Endometrial microvascular endothelial cells (primary cell): ENCODE results near the gene POT1. TPM values are rescaled to one million over a fixed set of nuclear protein-coding genes. Genes with fewer than 3 reads are reported as not detected.

Experiments
- in situ Hi-C: cut with HindIII; loops from 2 replicates; pipeline ENCODE4 v1.10.0; 2017; ENCODE audit warnings: low sequenced_read_pairs, low pct_unique_long_range_greater_than_20kb; ENCODE audit errors: inconsistent ontology term
- total RNA-seq: library from RNA; depleted of rRNA; stranded (reverse); fragments of >200 nt; gene quantifications from one replicate; pipeline ENCODE4 v1.2.3, GENCODE V29; 2015; ENCODE audit errors: inconsistent ontology term

POT1 gene
- total RNA-seq, 1 donor from 2014 or later, result 38.7 TPM

DNA sequence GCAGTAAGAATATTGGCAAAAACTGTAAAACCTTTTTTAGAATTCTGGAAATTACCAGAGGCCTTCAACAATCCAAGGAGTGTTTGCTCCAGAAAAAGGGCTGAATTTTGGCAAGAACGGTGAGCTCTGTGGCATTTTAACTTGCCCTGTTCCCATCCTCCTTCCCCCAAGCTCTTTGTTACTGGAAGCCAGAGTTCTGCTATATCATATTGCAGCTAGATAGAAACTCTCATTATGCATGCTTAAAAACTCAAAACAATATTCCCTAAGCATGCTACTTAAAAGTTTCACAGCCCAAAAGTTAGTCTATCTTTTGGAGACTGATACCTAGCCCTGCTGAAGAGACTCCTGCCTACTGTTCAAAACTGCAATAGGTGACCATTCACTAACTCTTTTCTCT lies 93.5 kb downstream of the POT1 start:
- in situ Hi-C loops, result no loop called here

DNA sequence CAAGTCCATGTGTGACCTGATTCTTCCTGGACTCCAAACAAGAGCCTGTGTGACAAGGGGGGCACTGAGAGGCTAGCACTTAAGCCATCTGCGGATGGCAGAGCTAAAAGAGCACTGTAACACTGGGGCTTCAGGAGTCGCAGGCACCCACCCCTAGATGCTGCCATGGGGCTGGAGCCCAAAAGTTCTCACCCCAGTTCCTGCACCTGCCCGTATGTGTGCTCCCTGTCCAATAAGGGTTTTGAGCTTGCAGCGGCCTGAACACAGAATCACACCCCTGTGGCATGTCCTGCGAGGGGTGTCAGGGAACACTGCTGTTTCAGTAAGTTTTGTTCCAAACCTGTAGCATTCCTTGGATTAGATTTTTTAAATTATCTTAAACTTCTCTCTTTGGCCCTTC lies 110.8 kb downstream of the POT1 start:
- in situ Hi-C loops, result no loop called here

DNA sequence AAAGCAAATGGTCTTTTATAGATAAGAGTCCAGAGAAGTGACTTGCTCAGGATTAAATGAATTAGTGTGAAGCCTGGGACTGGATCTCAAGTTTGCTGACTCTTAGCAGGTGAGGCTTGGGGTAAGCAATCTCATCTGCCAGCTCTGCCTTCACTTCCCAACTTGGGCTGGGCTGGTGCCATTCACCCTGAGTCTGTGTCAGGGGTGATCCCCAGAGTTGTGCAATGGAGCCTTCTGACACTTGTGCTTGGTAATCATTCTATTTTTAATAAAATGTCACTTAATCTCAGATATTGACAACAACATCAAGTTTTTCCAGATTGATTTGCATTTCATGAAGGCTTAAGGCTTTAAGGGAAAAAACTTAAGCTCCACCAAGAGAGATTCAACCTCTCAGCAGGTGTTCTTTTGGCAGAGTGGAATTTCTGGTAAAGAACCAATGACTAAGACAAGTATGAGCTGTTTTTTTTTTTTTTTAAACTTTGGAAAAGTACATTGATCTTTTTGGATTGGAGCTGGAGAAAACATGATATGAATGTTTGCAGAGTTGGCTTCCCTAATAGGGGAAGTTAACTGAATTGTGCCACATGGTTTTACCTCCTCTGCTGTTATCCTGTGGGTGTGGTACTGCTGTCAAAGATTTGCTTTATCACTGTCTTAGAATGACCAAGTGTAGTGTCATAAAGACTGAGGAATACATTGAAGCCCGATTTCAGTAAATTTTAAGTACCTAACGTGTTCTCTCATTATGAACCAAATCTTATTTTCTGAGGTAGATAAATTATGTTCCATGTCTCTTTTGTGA lies 115.4 kb downstream of the POT1 start:
- in situ Hi-C loops, result no loop called here

DNA sequence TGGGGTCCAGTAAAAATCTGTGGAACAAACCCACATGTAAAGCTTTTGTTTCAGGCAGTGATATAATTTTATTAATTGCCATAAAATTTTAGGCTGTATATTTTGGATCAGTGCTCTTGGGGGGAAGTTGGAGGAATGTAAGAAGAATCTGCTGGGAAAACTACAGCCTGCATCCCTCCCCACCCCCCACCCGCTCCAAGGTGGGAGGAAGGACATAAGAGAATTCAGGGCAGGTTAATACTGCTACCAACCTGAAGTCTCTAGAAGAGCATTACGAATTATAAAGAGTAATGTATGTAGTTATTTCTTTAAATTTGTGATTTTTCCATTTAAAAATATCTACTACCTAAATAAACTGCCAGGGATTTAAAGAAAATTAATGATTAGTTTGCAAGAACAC lies 116.9 kb downstream of the POT1 start:
- in situ Hi-C loops, result no loop called here

DNA sequence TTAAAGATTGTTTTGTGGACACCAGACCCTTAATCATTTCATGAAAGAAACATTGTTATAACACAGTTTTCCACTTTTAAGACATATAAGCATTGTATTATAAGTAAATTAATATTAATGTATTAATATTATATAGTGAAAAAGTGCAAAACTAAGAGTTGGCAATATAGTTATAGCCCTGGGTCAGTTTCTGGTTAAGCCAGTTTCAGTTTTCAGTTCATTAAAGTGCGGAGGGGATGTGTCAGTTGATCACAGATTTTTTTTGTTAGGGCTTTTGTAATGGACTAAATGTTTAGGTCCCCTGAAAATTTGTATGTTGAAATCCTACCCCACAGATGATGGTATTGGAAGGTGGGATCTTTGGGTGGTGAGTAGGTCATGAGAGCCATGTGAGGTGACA lies 118.3 kb downstream of the POT1 start:
- in situ Hi-C loops, result no loop called here

DNA sequence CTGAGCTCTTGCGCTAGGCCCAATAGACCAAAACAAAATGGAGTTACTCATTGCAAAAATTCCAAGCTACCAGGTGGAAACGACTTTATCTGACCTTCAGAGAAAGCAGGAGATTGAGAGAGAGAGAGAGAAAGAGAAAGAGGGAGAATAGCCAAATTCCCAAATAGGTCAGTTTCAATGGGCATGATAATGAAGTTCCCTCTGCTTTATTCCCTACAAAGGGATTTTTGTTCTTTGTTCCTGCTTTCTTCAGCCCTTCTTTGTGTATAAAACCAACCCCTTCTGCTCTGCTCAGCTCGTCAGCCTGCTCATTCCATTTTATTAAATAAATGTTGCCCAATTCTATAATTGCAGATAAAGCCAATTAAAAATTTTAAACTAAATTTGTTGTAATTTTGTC lies 119.0 kb downstream of the POT1 start:
- in situ Hi-C loops, result no loop called here

DNA sequence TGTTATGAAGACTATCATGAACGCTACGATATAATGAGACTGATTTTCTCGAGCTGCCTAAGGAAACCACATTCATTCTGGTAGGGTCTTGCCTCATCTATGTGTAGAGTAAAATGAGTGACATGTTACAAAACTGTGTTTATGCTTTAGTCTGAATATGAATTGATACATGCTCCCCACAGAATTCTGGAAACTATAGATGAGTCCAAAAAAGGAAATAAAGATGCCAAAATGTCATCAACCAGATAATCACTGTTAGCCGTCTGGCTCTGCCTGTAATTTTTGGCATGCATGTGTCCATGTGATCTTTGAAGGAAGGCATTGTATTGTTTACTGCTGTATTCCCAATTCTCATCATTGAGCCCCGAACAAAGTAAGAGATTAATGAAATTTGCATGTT lies 121.4 kb downstream of the POT1 start:
- in situ Hi-C loops, result no loop called here

DNA sequence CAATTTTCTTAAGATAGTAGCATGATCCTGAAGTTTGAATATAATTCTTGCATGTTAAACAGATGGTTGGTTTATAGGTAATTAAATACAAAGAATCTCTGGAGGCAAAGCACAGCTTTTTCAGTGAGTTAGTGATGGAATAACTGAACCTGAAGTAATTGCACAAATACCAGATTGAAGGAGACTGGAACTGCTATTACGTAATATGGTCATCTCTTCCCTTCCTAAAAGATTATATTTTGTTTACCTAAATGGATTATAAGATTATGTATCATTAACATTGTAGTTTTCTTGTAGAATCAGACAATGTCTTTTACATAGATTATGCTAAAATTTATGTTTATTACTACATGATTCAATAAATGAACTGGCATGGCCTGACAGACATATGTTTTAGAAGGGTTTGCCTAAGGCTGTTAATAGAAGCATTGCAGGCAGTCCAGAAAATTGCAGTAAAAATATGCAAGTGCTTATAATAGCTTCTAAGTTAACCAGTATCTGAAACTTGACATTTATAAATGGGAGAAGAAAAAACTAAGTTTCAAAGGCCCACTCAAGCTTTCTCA lies 128.2 kb downstream of the POT1 start:
- in situ Hi-C loops, result no loop called here

DNA sequence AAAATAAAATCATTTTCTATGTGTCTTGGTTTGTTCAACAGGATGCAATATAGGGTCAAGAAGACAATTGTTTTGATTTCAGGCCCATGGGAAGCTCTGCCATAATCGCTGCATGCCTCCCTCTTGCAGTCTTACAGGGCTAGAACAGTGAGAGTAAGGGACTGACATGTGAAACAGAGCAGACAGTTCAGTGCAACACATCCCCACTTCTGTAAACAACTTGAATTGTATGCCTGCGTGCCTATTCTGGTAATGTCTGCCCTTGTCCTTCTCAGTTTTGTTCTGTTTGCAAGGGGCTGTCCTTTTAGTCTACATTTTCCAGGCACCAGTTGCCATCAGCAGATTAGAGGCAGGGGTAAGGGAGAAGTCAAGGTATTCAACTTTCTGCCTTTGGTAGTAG lies 129.2 kb downstream of the POT1 start:
- in situ Hi-C loops, result no loop called here

DNA sequence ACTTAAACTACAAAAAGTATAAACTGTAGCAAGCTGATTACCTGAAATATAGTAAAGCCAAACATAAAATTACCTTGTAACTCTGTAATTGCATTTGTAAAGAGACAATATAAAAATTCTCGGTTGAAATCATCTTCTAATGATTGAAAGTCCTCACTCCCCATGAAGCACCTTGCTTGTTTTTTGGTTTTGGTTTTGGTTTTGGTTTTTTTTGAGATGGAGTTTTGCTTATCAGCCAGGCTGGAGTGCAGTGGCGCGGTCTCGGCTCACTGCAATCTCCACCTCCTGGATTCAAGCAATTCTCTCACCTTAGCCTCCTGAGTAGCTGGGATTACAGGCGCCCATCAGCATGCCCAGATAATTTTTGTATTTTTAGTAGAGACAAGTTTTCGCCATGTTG lies 130.2 kb downstream of the POT1 start:
- in situ Hi-C loops, result no loop called here

DNA sequence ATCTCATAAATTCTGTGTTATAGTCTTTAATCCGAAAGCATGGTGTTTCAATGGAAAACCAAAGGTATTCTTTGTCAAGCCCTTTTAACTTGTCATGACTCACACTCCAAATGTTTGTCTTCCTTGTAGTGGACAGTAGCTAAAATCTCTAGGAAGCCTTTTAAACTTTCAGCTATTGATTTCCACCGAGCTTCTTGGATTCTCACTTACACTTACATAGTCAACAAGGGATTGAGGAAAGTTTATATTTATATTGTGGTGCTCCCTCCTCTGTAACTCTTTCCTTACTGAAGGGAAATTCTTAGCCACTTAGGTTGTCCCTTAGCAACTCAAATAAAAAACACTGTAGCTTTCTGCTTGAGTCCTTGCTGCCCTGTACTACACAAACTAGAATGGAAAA lies 132.9 kb downstream of the POT1 start:
- in situ Hi-C loops, result no loop called here

DNA sequence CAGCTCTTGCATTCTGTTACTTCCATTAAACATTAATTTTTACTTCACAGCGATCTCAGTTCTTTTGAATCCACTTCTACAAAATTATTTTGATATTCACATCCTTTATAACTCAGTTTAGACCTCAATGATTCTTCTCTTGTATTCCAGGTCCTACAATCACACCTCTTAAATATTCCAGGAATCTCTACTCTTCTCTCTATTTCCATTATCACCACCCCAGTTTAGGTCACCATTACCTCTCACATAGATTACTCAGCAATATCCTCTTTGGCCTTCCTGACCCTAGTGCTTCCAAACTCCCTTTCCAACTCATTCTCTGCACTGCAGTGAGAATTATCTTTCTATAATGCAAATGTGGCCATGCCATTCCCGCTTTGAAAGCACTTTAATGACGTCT lies 136.9 kb downstream of the POT1 start:
- in situ Hi-C loops, result no loop called here

DNA sequence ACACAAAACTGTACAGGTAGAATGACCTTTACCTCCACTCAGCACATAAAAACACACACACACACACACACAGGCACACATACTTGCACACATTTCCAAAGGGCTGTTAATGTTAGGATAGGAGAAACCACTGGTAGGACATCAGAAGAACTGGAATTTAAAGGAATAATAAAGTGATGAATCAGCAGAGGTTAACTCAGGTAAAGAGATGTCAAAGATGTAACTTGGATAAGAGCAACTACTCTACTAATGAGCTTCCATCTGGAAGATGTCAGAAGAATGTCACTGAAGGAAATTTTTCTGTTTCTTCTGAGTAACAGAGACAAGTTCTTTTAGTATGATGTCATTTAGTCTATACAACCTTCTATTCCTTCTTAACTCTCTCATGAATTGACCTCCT lies 137.6 kb downstream of the POT1 start:
- in situ Hi-C loops, result no loop called here

DNA sequence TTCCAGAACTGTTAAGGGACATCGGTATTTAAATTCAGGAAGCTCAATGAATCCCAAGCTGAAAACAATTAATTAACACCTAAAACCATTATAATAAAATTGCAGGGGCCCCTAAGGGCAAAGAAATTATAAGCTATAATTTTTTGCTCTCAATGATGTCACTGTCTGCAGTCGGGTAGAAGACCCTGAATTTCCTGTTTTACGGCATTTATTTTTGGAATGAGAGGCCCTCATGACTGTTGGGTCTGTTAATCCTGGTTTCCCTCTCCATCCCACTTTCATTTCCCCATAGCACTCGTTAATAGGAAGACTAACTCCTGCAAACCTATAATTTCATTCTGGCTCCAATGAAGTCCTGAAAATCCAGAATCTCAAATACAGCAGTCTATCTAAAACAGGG lies 138.2 kb downstream of the POT1 start:
- in situ Hi-C loops, result no loop called here

DNA sequence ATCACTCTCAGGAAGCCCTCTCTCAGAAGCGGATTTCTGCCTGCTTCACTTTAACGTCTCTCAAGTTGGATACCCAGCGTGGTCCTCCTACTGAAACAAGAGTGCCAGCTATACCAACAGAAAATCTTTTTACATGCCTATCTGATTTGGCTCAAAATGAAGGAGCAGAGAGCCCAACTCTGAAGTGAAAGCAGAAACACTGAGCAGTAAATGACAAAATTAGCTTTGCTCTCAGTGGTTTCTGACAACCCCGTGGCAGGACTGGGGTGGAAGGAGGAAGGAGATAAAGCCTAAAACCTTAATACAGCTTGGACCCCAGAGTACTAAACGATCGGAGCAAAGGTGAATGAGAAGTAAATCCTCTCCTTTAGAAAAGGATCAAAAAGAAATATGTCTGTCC lies 139.0 kb downstream of the POT1 start:
- in situ Hi-C loops, result no loop called here

DNA sequence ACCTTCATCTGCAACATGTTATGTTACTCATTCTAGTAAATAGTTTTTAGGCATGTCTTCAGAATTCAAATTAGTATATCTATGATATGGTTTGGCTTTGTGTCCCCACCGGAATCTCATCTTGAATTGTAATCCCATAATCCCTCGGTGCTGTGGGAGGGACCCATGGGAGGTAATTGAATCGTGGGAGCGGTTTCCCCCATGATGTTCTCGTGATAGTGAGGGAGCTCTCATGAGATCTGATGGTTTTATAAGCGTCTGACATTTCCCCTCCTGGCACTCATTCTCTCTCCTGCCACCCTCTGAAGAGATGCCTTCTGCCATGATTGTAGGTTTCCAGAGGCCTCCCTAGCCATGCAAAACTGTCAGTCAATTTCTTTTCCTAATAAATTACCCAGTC lies 143.6 kb downstream of the POT1 start:
- in situ Hi-C loops, result no loop called here

DNA sequence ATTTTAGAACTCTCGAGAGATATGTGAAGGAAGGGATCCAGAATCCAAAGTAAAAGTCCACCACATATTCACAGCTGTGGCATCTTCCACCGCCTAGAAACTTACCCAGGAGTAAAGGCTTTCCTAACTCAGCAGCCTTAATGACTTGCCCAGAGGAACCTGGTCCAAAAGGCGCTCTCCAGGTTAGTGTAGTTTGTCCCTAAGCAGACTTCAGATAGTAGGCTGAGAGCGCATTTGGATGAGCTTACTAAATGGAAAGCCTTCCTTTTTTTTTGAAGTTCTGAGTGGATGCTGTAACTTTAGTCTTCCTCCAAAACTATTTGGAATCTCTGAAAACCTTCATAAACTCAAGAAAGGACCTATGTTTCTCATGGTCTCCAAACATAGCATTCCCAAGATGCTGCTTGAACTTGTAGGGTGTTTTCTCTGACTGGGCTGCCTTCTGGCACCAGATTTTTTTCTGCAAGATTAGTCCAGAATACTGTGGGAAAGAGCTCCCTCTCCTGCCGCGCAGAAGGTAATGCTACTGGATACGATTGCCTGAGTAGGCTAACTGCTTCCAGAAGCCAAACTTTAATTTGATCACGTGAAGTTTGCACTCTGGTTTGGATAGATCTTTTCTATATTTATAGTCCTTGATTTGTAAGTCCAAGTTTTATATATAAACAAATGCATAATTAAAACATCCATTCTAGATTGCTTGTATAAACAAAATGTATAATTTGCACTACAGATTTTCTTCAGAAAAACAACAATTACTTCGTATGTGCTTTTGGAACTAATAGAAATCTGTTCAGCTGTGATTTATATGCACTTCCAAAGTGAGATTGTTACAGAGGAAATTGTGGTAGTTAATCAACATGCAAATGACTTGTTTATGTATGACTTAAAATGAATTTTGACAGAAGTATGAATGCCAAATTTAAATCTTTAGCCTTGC lies 144.5 kb downstream of the POT1 start:
- in situ Hi-C loops, result no loop called here

DNA sequence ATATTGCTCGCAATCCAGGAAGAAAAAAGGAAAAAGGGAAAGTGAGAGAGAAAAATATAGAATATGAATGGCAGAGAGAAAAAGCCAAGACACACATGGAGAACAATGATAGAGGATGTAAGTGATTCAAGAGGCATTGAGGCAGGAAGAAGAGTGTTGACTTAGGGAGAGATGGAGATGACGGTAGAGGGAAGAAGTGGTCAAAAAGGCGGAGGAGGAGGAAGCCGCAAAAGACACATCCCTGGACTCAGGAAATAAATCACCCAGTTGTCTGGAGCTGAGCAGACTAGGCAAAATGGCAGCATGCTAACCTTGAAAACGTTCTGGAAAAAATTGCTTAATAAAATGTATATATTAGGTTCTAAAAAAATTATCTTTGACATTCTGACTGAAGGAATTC lies 146.4 kb downstream of the POT1 start:
- in situ Hi-C loops, result no loop called here

DNA sequence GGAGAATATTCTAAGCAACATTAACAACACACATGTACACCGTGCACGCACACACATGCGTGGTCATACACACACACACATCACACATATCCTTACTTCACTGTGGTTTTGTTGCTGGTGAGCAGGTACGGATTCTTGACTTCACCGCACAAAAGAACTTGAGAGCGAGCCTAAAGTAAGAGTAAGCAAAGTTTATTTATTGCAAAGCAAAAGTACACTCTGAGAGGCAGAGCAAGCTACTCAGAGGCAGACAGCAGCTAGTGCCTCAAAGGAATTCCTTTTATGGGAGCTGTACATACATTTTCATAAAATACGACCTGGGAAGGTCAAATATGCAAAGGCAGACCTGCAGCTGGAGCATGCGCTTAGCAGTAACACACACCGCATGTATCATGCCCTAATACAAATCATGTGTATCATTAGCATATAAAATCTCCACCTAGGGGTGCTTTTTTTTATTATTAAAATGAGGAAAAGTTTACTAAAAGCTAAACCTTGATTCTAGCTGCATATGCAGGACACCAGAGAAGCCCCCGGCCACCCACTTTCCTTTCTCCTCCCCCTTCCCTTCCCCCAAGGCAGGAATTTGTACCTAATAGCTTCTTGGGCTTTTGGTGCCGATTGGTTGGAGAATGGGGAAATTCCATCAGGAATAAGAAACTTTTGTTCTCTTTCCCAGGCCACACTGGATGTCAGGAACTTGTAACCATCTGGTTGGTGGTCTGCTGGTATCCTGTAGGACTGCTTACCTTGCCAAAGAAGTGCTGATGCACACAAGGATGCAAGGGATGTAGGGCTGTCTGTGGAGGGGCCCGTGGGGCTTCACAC lies 147.5 kb downstream of the POT1 start:
- in situ Hi-C loops, result no loop called here
